Mucosa of descending colon (tissue), 3 donors: ENCODE results near the gene LRRC58. TPM values are rescaled to one million over a fixed set of nuclear protein-coding genes. Genes with fewer than 3 reads are reported as not detected.
"Not testable (repeated sequence)": the region's sequence is repeated elsewhere in the genome, so short reads cannot be mapped to it uniquely, and the experiment has no call there.

Experiments used
- ATAC-seq: fragments of 200-7000 bp; cut with Tn5 transposase; one replicate; pipeline ENCODE4 v1.9.1; 2020; ENCODE audit warnings: mild to moderate bottlenecking, moderate library complexity
- DNase-seq, 3 donors: peaks; one replicate each; pipeline ENCODE4 v3.0.0-alpha.2; 2020
- H3K36me3 ChIP-seq: fragments of 200-600 bp; one replicate; pipeline ENCODE4 v1.8.0; 2021; ENCODE audit warnings: low read depth, mild to moderate bottlenecking
- H3K4me1 ChIP-seq: fragments of 200-600 bp; one replicate; pipeline ENCODE4 v1.8.0; 2021; ENCODE audit warnings: low read depth, mild to moderate bottlenecking
- H3K4me3 ChIP-seq: fragments of 200-600 bp; one replicate; pipeline ENCODE4 v1.8.0; 2021; ENCODE audit warnings: mild to moderate bottlenecking
- H3K9me3 ChIP-seq: fragments of 200-600 bp; one replicate; pipeline ENCODE4 v1.8.0; 2021; ENCODE audit warnings: mild to moderate bottlenecking
- intact Hi-C, 2 donors: fragments of 100-400 bp; cut with DNase I in 1 of 2; cut with micrococcal nuclease in 1 of 2; formaldehyde crosslinking; loops; one replicate each; pipeline versions ENCODE4 v1.11.0 to v1.11.1; 2022; cut with DNase I, micrococcal nuclease
- total RNA-seq, 3 donors: library from RNA; stranded (reverse); fragmentation: NEBNext Ultra II Directional in 2 of 3; extraction: Animal tissue kit (Norgen Biotek cat#: 25700) in 2 of 3; gene quantifications; one replicate each; pipeline versions ENCODE4 v1.2.1 to v1.2.4, GENCODE V29; 2021 to 2023
- TF ChIP-seq, protein P1 (sequence below): fragments of 200-600 bp; IDR thresholded peaks from one replicate; pipeline ENCODE4 v1.8.0; 2022; ENCODE audit warnings: antibody characterized with exemption, mild to moderate bottlenecking
- donor health status: DM: no; HTN: no; CAD: no; lungs with moderate emphysema.
- donor health status: DM: no; HTN: no; CAD: no.
- donor health status: DM: no; HTN: yes; CAD: no.

The LRRC58 gene
- total RNA-seq, 3 donors from 2014 or later = 10.5 to 28.2 (median 13.1) TPM

DNA sequence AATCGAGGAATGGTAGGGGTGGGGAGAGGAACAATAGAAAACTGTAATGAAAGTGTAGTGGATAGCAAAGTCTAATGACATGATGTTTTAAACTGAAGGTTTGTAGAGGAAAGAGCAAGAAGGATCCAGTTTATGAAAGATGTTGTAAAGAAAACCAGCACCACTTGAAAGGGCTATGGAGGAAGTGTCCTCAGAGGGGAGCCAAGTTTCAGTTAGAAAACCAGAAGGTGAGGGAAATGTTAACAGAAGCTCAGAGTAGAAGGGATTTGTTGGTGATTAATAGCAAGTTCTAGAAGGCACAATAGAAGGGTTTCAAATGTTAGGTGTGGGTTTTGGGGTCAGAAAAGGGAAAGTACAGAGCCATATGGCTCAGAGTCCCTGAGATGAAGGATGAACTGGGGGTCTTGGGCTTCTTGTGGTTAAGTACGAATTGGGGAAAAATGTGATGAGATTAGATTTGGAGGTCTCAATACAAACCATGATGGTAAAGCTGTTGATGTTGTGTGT lies 33.8 kb upstream of the LRRC58 start:
- DNase-seq (no peak), ATAC-seq (no peak)
- TF ChIP-seq, protein P1, sequence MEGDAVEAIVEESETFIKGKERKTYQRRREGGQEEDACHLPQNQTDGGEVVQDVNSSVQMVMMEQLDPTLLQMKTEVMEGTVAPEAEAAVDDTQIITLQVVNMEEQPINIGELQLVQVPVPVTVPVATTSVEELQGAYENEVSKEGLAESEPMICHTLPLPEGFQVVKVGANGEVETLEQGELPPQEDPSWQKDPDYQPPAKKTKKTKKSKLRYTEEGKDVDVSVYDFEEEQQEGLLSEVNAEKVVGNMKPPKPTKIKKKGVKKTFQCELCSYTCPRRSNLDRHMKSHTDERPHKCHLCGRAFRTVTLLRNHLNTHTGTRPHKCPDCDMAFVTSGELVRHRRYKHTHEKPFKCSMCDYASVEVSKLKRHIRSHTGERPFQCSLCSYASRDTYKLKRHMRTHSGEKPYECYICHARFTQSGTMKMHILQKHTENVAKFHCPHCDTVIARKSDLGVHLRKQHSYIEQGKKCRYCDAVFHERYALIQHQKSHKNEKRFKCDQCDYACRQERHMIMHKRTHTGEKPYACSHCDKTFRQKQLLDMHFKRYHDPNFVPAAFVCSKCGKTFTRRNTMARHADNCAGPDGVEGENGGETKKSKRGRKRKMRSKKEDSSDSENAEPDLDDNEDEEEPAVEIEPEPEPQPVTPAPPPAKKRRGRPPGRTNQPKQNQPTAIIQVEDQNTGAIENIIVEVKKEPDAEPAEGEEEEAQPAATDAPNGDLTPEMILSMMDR = no peak
- intact Hi-C loops = no loop called here
- no peaks in the 10 kb centered on the region for H3K36me3 ChIP-seq
- H3K4me3 ChIP-seq = no peak overlapping the region
- no peaks in the 10 kb centered on the region for H3K4me1 ChIP-seq
- H3K9me3 ChIP-seq = no peaks in the 10 kb centered on the region

DNA sequence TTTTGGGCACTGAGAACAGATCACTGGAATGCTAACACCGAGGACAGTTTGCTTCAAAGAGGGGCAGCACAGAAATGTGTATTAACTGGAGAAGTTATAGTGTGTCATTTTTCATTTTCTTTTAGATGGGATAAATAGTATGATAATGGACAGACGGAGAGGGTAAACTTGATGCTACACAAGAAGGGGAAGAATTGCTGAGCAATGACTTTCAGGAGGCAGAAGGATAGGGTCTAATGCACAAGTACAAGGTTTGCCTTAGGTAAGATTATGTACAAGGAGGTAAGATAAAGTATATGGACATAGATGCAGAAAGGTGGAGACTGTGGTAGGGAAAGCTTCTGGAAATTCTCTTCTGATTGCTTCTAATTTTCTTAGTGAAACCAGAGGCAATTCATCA lies 32.3 kb upstream of the LRRC58 start:
- TF ChIP-seq, protein P1 = no peak
- H3K9me3 ChIP-seq = no peaks in the 10 kb centered on the region
- no peaks in the 10 kb centered on the region for H3K4me1 ChIP-seq
- intact Hi-C loops = no loop called here
- DNase-seq (no peak), ATAC-seq (no peak)
- H3K36me3 ChIP-seq = no peaks in the 10 kb centered on the region
- no peak overlapping the region for H3K4me3 ChIP-seq

DNA sequence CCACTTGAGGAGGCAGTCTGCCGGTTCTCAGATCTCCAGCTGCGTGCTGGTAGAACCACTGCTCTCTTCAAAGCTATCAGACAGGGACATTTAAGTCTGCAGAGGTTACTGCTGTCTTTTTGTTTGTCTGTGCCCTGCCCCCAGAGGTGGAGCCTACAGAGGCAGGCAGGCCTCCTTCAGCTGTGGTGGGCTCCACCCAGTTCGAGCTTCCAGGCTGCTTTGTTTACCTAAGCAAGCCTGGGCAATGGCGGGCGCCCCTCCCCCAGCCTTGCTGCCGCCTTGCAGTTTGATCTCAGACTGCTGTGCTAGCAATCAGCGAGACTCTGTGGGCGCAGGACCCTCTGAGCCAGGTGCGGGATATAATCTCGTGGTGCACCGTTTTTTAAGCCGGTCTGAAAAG lies 28.8 kb upstream of the LRRC58 start:
- H3K36me3 ChIP-seq, ATAC-seq, DNase-seq, intact Hi-C loops, H3K9me3 ChIP-seq, H3K4me1 ChIP-seq, H3K4me3 ChIP-seq: not testable (repeated sequence)

DNA sequence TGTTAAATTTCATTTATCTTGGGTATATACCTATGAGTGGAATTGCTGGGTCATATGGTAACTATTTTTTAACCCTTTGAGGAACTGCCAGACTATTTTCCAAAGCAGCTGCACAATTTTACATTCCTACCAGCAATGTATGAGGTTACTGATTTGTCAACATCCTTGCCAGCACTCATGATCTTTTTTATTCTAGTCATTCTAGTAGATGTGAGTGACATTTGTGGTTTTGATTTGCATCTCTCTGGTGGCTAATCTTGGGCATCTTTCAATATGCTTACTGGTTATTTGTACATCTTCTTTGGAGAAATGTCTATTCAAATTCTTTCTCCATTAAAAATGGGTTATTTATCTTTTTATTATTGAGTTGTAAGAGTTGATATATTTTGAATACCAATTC lies 21.3 kb upstream of the LRRC58 start:
- ATAC-seq (no peak), DNase-seq (no peak)
- TF ChIP-seq, protein P1 = no peak
- Histone ChIP-seq H3K4me3 (no peak overlapping the region), H3K9me3 (no peaks in the 10 kb centered on the region), H3K4me1 (no peaks in the 10 kb centered on the region), H3K36me3 (no peaks in the 10 kb centered on the region)
- intact Hi-C loops = no loop called here

DNA sequence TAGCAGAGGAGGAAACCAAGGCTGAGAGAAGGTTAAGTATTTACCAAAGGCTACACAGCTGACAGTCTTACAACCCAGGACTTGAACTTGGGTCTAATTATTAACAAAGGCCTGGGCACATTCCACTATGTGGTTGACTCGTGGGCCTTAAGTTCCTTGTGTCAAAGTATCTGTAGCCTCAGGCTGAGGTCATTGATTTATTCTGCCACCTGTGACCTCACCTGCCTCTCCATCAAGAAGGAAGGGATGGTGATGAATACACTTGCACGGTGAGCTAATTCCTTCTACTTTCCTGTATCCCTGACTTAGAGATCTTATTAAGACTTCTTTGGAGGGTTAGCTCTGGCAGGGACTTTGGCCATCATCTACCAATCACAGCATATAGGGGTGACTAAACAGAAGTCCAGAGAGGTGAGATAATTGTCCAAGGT lies 19.9 kb upstream of the LRRC58 start:
- ATAC-seq (no peak), DNase-seq (no peak)
- intact Hi-C loops = no loop called here
- Histone ChIP-seq H3K4me3 (no peak overlapping the region), H3K9me3 (no peaks in the 10 kb centered on the region), H3K4me1 (no peaks in the 10 kb centered on the region), H3K36me3 (no peaks in the 10 kb centered on the region)
- TF ChIP-seq, protein P1 = no peak

DNA sequence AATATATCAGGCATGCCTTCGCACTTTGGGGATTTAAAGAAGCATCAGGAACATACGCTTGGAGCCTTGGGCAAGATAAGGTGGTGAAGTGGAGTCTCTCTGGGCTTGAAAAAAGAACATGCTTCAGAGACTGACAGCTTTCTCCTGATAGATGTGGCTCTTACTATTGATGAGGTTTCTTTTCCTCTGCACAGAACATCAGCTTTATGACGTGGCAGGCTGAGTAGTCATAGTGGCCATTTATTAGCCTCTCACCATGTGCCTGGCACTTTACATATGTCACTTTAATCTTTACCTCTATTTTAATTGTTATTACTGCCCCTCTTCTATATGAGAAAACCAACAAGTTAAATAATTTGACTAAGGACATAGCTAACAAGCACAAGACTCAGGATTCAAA lies 19.0 kb upstream of the LRRC58 start:
- Histone ChIP-seq H3K9me3 (no peaks in the 10 kb centered on the region), H3K4me3 (no peak overlapping the region), H3K36me3 (no peaks in the 10 kb centered on the region), H3K4me1 (no peaks in the 10 kb centered on the region)
- DNase-seq = no peak
- TF ChIP-seq, protein P1 = no peak
- ATAC-seq = no peak
- intact Hi-C loops = no loop called here
